ENCODE measurements around the gene FNDC1. TPM values are rescaled to one million over a fixed set of nuclear protein-coding genes. Genes with fewer than 3 reads are reported as not detected.

The FNDC1 gene
- total and polyA plus RNA-seq, 10 of the 15 experiments (the other 5 are each of a cell fraction or from before 2014, with no cell fraction given) = not detected

DNA sequence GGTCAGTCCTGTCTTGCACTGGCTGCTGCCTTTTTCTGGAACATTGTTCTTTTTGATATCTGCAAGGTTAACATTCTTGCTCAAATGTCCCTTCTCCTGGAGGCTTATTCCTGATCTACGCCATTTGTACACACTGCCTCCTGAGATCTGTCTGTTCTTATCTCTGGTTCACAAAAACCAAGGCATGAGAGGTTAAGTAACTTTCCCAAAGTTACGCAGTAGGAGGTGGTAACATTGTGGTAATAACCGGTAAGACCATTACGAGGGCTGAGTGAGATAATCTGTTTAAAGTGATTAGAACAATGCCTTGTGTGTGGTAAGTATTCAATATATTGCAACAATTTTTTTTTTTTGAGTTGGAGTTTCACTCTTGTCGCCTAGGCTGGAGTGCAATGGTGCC, 132.1 kb downstream of the FNDC1 start:
- CTCF ChIA-PET = no interaction called here

More for the DNA sequence above, 132.1 kb downstream of the FNDC1 start:
- FAIRE-seq (no peak), DNase-seq (ENCODE audit: low read depth, low spot score) (no peak), ATAC-seq (no peak)
- no peaks in the 10 kb centered on the region for H3K9me3 ChIP-seq (replicated peaks; ENCODE audit: control insufficient read depth, insufficient read depth, low read length)
- in situ Hi-C loops (cut with MboI) (no loop called here), intact Hi-C loops (cut with micrococcal nuclease; ENCODE audit: unreplicated experiment) (no loop called here)
- no peak overlapping the region for H3K9ac ChIP-seq (ENCODE audit: control insufficient read depth, insufficient read depth, low read length)
- SMC1A ChIA-PET (ENCODE audit: uncharacterized antibody, unreplicated experiment) = no interaction called here
- no peak overlapping the region for H3K4me3 ChIP-seq
- no peak overlapping the region for H2AFZ ChIP-seq (ENCODE audit: control insufficient read depth, low read depth, low read length)
- POLR2A ChIA-PET = no interaction called here
- H3K79me2 ChIP-seq (ENCODE audit: control insufficient read depth, insufficient read depth, low read length) = no peaks in the 10 kb centered on the region
- H4K20me1 ChIP-seq (ENCODE audit: control insufficient read depth, insufficient read depth) = no peaks in the 10 kb centered on the region
- H3K4me1 ChIP-seq (ENCODE audit: control insufficient read depth, insufficient read depth, low read length) = no peaks in the 10 kb centered on the region
- RAD21 ChIA-PET (ENCODE audit: unreplicated experiment) = no interaction called here
- peaks cover 0 to 3% of the 10 kb centered on the region in 2 experiments; a peak in 3 of 4 replicates for H3K27me3 ChIP-seq (replicated peaks in 1 of 2; ENCODE audit: control insufficient read depth in 2 of 2, insufficient read depth in 2 of 2, low read length in 1 of 2)
- H3K4me2 ChIP-seq (ENCODE audit: control insufficient read depth, insufficient read depth) = no peak overlapping the region
- 64% methylated on average over 5 of the region's 5 CpGs for WGBS (ENCODE audit: insufficient coverage, insufficient replicate concordance, low lambda C conversion rate, missing lambda C conversion rate)
- H3K36me3 ChIP-seq (ENCODE audit: control insufficient read depth in 2 of 2, insufficient read depth in 2 of 2, low read length in 1 of 2) = no peaks in the 10 kb centered on the region
- BruUV-seq (replicated peaks) = no TSS peak
- H3K27ac ChIP-seq (ENCODE audit: control insufficient read depth, insufficient read depth) = no peak overlapping the region
- TF ChIP-seq MTA3 (IDR thresholded peaks at IDR 0.05; ENCODE audit: borderline replicate concordance, low read length) = no peak
- TF ChIP-seq STAT1 (conservative IDR thresholded peaks at IDR 0.05) = no peak
- TF ChIP-seq, protein P1, sequence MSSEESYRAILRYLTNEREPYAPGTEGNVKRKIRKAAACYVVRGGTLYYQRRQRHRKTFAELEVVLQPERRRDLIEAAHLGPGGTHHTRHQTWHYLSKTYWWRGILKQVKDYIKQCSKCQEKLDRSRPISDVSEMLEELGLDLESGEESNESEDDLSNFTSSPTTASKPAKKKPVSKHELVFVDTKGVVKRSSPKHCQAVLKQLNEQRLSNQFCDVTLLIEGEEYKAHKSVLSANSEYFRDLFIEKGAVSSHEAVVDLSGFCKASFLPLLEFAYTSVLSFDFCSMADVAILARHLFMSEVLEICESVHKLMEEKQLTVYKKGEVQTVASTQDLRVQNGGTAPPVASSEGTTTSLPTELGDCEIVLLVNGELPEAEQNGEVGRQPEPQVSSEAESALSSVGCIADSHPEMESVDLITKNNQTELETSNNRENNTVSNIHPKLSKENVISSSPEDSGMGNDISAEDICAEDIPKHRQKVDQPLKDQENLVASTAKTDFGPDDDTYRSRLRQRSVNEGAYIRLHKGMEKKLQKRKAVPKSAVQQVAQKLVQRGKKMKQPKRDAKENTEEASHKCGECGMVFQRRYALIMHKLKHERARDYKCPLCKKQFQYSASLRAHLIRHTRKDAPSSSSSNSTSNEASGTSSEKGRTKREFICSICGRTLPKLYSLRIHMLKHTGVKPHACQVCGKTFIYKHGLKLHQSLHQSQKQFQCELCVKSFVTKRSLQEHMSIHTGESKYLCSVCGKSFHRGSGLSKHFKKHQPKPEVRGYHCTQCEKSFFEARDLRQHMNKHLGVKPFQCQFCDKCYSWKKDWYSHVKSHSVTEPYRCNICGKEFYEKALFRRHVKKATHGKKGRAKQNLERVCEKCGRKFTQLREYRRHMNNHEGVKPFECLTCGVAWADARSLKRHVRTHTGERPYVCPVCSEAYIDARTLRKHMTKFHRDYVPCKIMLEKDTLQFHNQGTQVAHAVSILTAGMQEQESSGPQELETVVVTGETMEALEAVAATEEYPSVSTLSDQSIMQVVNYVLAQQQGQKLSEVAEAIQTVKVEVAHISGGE (CRISPR knock-in tag; IDR thresholded peaks at IDR 0.05) = no peak
- TF ChIP-seq NRF1 (conservative IDR thresholded peaks at IDR 0.05; ENCODE audit: low read depth, low read length) = no peak
- no peak for TF ChIP-seq SMAD5 (IDR thresholded peaks at IDR 0.05; ENCODE audit: low read depth)
- no peak for TF ChIP-seq HDAC2 (IDR thresholded peaks at IDR 0.05)
- TF ChIP-seq ZBTB40 (IDR thresholded peaks at IDR 0.05; ENCODE audit: borderline replicate concordance) = no peak
- TF ChIP-seq POLR2AphosphoS5 (IDR thresholded peaks at IDR 0.05; ENCODE audit: low read length) = no peak
